ENCODE results near the gene FBXO39. TPM values are rescaled to one million over a fixed set of nuclear protein-coding genes. Genes with fewer than 3 reads are reported as not detected.

The FBXO39 gene
- total RNA-seq, 2 experiments from 2014 or later: not detected

GRCh38 chr17:6779411-6779810 lies 3.4 kb downstream of the FBXO39 start:
- Histone ChIP-seq H3K27ac (ENCODE audit: low read depth, low read length, poor library complexity, severe bottlenecking) (no peak overlapping the region), H3K9me2 (ENCODE audit: insufficient read depth, low read length) (no peaks in the 10 kb centered on the region), H2AFZ (ENCODE audit: low read length) (no peak overlapping the region), H3K4me2 (ENCODE audit: low read length) (no peak overlapping the region), H3K79me2 (ENCODE audit: insufficient read depth, low read depth, low read length) (no peaks in the 10 kb centered on the region), H3K4me1 (ENCODE audit: insufficient read depth, low read length, poor library complexity, severe bottlenecking) (no peaks in the 10 kb centered on the region), H3K36me3 (ENCODE audit: insufficient read depth, low read length) (no peaks in the 10 kb centered on the region), H3K4me3 (ENCODE audit: low read depth, low read length, poor library complexity, severe bottlenecking) (no peak overlapping the region), H4K20me1 (ENCODE audit: insufficient read depth, low read length) (no peaks in the 10 kb centered on the region), H3K9me3 (ENCODE audit: low read length) (no peaks in the 10 kb centered on the region)
- no TSS peak for BruUV-seq (replicated peaks)
- no peak for DNase-seq (ENCODE audit: low spot score)
- POLR2A ChIA-PET: no interaction called here
- intact Hi-C loops (cut with micrococcal nuclease; ENCODE audit: unreplicated experiment): no loop called here
- CTCF ChIA-PET (ENCODE audit: unreplicated experiment): no interaction called here
- no peak for TF ChIP-seq EZH2phosphoT487 (IDR thresholded peaks at IDR 0.05; ENCODE audit: borderline replicate concordance, low read depth, low read length)
- no peak for TF ChIP-seq CTCF (conservative IDR thresholded peaks at IDR 0.05; ENCODE audit: low read length)

- Histone ChIP-seq H3K36me3 (ENCODE audit: insufficient read depth, low read length) (no peaks in the 10 kb centered on the region), H3K4me3 (ENCODE audit: low read depth, low read length, poor library complexity, severe bottlenecking) (no peak overlapping the region), H4K20me1 (ENCODE audit: insufficient read depth, low read length) (no peaks in the 10 kb centered on the region), H3K27ac (ENCODE audit: low read depth, low read length, poor library complexity, severe bottlenecking) (no peak overlapping the region), H2AFZ (ENCODE audit: low read length) (no peak overlapping the region), H3K4me2 (ENCODE audit: low read length) (no peak overlapping the region), H3K79me2 (ENCODE audit: insufficient read depth, low read depth, low read length) (no peaks in the 10 kb centered on the region), H3K4me1 (ENCODE audit: insufficient read depth, low read length, poor library complexity, severe bottlenecking) (no peaks in the 10 kb centered on the region), H3K9me3 (ENCODE audit: low read length) (no peaks in the 10 kb centered on the region), H3K9me2 (ENCODE audit: insufficient read depth, low read length) (no peaks in the 10 kb centered on the region)
- no TSS peak for BruUV-seq (replicated peaks)
- ChIA-PET CTCF (ENCODE audit: unreplicated experiment) (no interaction called here), POLR2A (no interaction called here)
- TF ChIP-seq EZH2phosphoT487 (IDR thresholded peaks at IDR 0.05; ENCODE audit: borderline replicate concordance, low read depth, low read length): no peak
- intact Hi-C loops (cut with micrococcal nuclease; ENCODE audit: unreplicated experiment): no loop called here
- DNase-seq (ENCODE audit: low spot score): no peak
Measured at GRCh38 chr17:6780001-6780400, 4.0 kb downstream of the FBXO39 start.

GRCh38 chr17:6780886-6781285 lies 4.9 kb downstream of the FBXO39 start:
- H3K9me3 ChIP-seq (ENCODE audit: low read length): no peaks in the 10 kb centered on the region
- intact Hi-C loops (cut with micrococcal nuclease; ENCODE audit: unreplicated experiment): no loop called here
- no peaks in the 10 kb centered on the region for H3K79me2 ChIP-seq (ENCODE audit: insufficient read depth, low read depth, low read length)
- POLR2A ChIA-PET: no interaction called here
- no peak overlapping the region for H3K4me3 ChIP-seq (ENCODE audit: low read depth, low read length, poor library complexity, severe bottlenecking)
- no TSS peak for BruUV-seq (replicated peaks)
- no peak overlapping the region for H3K27ac ChIP-seq (ENCODE audit: low read depth, low read length, poor library complexity, severe bottlenecking)
- TF ChIP-seq EZH2phosphoT487 (IDR thresholded peaks at IDR 0.05; ENCODE audit: borderline replicate concordance, low read depth, low read length) (no peak), CTCF (conservative IDR thresholded peaks at IDR 0.05; ENCODE audit: low read length) (no peak)
- no peak for DNase-seq (ENCODE audit: low spot score)
- H4K20me1 ChIP-seq (ENCODE audit: insufficient read depth, low read length): no peaks in the 10 kb centered on the region
- no peaks in the 10 kb centered on the region for H3K9me2 ChIP-seq (ENCODE audit: insufficient read depth, low read length)
- no peak overlapping the region for H3K4me2 ChIP-seq (ENCODE audit: low read length)
- no peaks in the 10 kb centered on the region for H3K4me1 ChIP-seq (ENCODE audit: insufficient read depth, low read length, poor library complexity, severe bottlenecking)
- H3K36me3 ChIP-seq (ENCODE audit: insufficient read depth, low read length): no peaks in the 10 kb centered on the region
- no peak overlapping the region for H2AFZ ChIP-seq (ENCODE audit: low read length)
- CTCF ChIA-PET (ENCODE audit: unreplicated experiment): no interaction called here
